Kidney epithelial cell (primary cell): ENCODE data around the gene NOTCH1. TPM values are rescaled to one million over a fixed set of nuclear protein-coding genes. Genes with fewer than 3 reads are reported as not detected.

Experiments used
- DNase-seq: peaks from one replicate; pipeline ENCODE4 v3.0.0-alpha.2; 2010; ENCODE audit warnings: low read depth
- H3K27me3 ChIP-seq: 2 replicates; pipeline ENCODE4 v1.6.0; 2011; ENCODE audit warnings: low read length; ENCODE audit not compliant: control insufficient read depth, insufficient read depth
- H3K36me3 ChIP-seq: 2 replicates; pipeline ENCODE4 v1.5.1; 2011; ENCODE audit warnings: low read length; ENCODE audit not compliant: control insufficient read depth, insufficient read depth
- H3K4me3 ChIP-seq: 2 replicates; pipeline ENCODE4 v1.5.1; 2011; ENCODE audit warnings: low read depth, mild to moderate bottlenecking, control low read depth, low read length
- CTCF ChIP-seq: IDR thresholded peaks from 2 replicates; pipeline ENCODE4 v1.5.1; 2011; ENCODE audit warnings: mild to moderate bottlenecking, moderate library complexity, low read length, control low read depth, inconsistent platforms; ENCODE audit not compliant: insufficient read depth, poor library complexity, severe bottlenecking
- total RNA-seq: library from RNA; depleted of rRNA; stranded (reverse); fragments of >200 nt; gene quantifications from 2 replicates; pipeline ENCODE4 v1.2.3, GENCODE V29; 2015

The NOTCH1 gene
- total RNA-seq, 1 donor from 2014 or later = 40.9 TPM

DNA sequence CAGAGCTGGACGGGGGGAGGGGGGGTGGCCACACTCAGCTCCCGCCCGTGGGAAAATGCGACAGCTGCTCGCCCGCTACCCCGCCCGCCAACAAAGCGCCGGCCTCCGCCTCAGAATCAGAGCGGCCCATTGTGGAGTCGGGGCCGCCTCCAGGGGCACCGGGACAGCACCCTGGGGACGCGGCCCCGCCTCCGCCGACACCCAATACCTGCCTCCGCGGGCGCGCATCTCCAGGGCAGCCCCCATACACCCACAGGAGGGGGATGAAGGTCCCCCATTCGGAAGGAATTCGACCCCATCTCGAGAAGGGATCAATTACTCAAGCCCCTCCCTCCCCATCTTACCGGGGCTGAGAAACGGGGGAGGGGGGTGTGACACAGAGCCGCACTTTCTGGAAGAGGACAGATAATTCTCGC is 1.3 kb downstream of the NOTCH1 start:
- TF ChIP-seq CTCF = no peak
- Histone ChIP-seq H3K4me3 (peak overlapping the region; percentile 73), H3K27me3 (no peaks in the 10 kb centered on the region), H3K36me3 (peaks cover 2% of the 10 kb centered on the region)
- DNase-seq = no peak

GRCh38 chr9:136543830-136544547 is 1.9 kb downstream of the NOTCH1 start:
- no peak for DNase-seq

GRCh38 chr9:136543280-136543679 is 2.6 kb downstream of the NOTCH1 start:
- no peak overlapping the region for H3K4me3 ChIP-seq
- no peak for DNase-seq
- TF ChIP-seq CTCF = no peak

More at GRCh38 chr9:136543830-136544547, 1.9 kb downstream of the NOTCH1 start:
- Histone ChIP-seq H3K27me3 (no peaks in the 10 kb centered on the region), H3K36me3 (peaks cover 2% of the 10 kb centered on the region), H3K4me3 (peak overlapping the region; percentile 73)
- no peak for TF ChIP-seq CTCF

DNA sequence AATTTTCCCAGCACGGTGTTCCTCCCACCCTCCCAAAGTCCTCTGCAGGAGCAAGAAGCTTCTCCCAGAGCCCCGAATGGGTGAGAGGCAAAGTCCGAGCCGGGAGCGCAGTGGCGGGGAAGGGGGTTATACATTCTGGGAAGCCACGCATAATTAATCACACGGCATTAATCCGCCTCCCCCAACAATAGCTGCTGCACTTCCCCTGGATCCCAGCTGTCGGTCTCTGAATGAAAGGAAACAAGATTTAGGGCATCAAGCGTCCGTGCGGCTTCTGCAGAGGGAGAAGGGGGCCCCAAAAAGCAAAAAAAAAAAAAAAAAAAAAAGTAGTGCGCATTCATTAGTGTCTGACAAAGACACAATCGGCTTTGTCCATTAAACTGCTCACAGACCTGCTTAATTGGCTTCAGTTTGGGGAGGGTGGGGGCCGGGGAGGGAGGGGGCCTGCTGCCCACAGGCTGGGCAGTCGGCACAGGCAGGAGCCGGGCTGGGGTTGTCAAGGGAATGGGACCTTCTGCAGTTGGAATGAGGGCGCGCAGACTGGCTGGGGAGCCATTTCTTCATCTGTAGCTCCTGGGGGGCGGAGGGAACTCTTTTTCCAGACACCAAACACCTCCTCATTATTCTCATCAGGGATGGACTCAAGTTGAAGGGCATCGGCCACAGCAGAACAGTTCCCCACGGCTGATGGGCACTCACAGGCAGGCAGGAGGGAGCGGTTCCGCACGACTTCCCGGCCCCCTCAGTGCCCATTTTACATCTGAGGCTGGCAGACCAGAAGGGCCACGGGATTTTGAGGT is 3.4 kb downstream of the NOTCH1 start:
- no peak for DNase-seq
- Histone ChIP-seq H3K36me3 (peaks cover 2% of the 10 kb centered on the region), H3K27me3 (no peaks in the 10 kb centered on the region), H3K4me3 (no peak overlapping the region)
- TF ChIP-seq CTCF = no peak

More at GRCh38 chr9:136543280-136543679, 2.6 kb downstream of the NOTCH1 start:
- Histone ChIP-seq H3K27me3 (no peaks in the 10 kb centered on the region), H3K36me3 (peaks cover 2% of the 10 kb centered on the region)

- DNase-seq = no peak
- Histone ChIP-seq H3K4me3 (no peak overlapping the region), H3K36me3 (peaks cover 2% of the 10 kb centered on the region), H3K27me3 (no peaks in the 10 kb centered on the region)
- no peak for TF ChIP-seq CTCF
These were observed 4.1 kb downstream of the NOTCH1 start for GRCh38 chr9:136541709-136542108.
